AG04449 (cell line): Measurements from ENCODE around the gene RAD51D.
"Not testable (repeated sequence)": the region's sequence is repeated elsewhere in the genome, so short reads cannot be mapped to it uniquely, and the experiment has no call there.

ENCODE experiments used
- CTCF ChIA-PET: fragments of 350-600 bp; formaldehyde crosslinking; extraction: SDS; loops from one replicate; lab custom pipeline; 2021; ENCODE audit warnings: antibody characterized with exemption; lab: Yijun Ruan, JAX
- POLR2A ChIA-PET: fragments of 400-600, 350-600 bp; formaldehyde crosslinking; extraction: SDS; loops from one replicate; lab custom pipeline; 2020; ENCODE audit warnings: antibody characterized with exemption, inconsistent platforms; lab: Yijun Ruan, JAX
- DNase-seq: peaks from one replicate; pipeline ENCODE4 v3.0.0-alpha.2; 2010; ENCODE audit warnings: low read depth, low spot score
- H3K4me3 ChIP-seq: 2 replicates; pipeline ENCODE4 v1.5.1; 2011; ENCODE audit warnings: low read depth, mild to moderate bottlenecking, control low read depth, low read length
- TF ChIP-seq, protein P1 (sequence below): IDR thresholded peaks from one replicate; pipeline ENCODE4 v1.5.1; 2011; ENCODE audit warnings: mild to moderate bottlenecking, moderate library complexity, low read length, control low read depth, inconsistent platforms; ENCODE audit not compliant: insufficient read depth; ENCODE audit errors: missing control alignments

The RAD51D gene

DNA sequence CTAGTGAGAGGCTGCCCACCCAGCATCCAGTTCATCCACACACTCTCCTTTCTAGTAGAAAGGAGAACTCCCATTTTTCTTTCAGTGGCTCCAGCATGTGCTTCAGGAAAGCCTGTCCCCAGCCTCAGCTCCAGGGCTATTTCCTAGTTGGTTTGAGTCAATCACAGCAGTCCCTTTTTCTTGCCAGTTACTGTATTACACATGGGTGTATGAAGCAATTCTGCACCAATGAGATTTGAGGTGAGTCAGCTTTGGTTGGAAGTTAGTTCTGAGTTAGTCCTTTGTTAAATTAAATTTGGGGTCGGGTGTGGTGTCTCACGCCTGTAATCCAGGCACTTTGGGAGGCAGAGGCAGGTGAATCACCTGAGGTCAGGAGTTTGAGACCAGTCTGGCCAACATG, 24.8 kb downstream of the RAD51D start:
- TF ChIP-seq, protein P1, sequence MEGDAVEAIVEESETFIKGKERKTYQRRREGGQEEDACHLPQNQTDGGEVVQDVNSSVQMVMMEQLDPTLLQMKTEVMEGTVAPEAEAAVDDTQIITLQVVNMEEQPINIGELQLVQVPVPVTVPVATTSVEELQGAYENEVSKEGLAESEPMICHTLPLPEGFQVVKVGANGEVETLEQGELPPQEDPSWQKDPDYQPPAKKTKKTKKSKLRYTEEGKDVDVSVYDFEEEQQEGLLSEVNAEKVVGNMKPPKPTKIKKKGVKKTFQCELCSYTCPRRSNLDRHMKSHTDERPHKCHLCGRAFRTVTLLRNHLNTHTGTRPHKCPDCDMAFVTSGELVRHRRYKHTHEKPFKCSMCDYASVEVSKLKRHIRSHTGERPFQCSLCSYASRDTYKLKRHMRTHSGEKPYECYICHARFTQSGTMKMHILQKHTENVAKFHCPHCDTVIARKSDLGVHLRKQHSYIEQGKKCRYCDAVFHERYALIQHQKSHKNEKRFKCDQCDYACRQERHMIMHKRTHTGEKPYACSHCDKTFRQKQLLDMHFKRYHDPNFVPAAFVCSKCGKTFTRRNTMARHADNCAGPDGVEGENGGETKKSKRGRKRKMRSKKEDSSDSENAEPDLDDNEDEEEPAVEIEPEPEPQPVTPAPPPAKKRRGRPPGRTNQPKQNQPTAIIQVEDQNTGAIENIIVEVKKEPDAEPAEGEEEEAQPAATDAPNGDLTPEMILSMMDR, result no peak
- no peak overlapping the region for H3K4me3 ChIP-seq
- ChIA-PET POLR2A (interaction anchor here (0.7 kb wide), 1 partner anchor 10 kb away, joined by 3 read pairs; no protein-coding TSS in a partner anchor), CTCF (interaction anchor here (0.9 to 6.7 kb wide), 5 partner anchors 9 to 96 kb away, joined by 3 to 83 read pairs (median 5); partner anchors contain the start of gene RAD51D)
- DNase-seq, result peak; percentile 47

- CTCF ChIA-PET, result interaction anchor here (1.3 to 6.7 kb wide), 13 partner anchors 8 to 97 kb away, joined by 4 to 83 read pairs (median 10); partner anchors contain the start of gene RAD51D
- DNase-seq, POLR2A ChIA-PET, H3K4me3 ChIP-seq: not testable (repeated sequence)
Observed at GRCh38 chr17:35090707-35091106, 29.0 kb downstream of the RAD51D start.

GRCh38 chr17:35089586-35090296, 29.9 kb downstream of the RAD51D start:
- CTCF ChIA-PET, result interaction anchor here (0.7 to 6.7 kb wide), 53 partner anchors 7 to 547 kb away, joined by 3 to 83 read pairs (median 5); partner anchors contain the start of genes FNDC8, LIG3, NLE1 and RAD51D
- H3K4me3 ChIP-seq, result peak overlapping the region; percentile 53
- POLR2A ChIA-PET, result interaction anchor here (0.9 to 1.0 kb wide), 4 partner anchors 30 to 91 kb away, joined by 3 read pairs; partner anchors contain the start of gene RAD51D
- TF ChIP-seq, protein P1, result no peak
- DNase-seq, result no peak

DNA sequence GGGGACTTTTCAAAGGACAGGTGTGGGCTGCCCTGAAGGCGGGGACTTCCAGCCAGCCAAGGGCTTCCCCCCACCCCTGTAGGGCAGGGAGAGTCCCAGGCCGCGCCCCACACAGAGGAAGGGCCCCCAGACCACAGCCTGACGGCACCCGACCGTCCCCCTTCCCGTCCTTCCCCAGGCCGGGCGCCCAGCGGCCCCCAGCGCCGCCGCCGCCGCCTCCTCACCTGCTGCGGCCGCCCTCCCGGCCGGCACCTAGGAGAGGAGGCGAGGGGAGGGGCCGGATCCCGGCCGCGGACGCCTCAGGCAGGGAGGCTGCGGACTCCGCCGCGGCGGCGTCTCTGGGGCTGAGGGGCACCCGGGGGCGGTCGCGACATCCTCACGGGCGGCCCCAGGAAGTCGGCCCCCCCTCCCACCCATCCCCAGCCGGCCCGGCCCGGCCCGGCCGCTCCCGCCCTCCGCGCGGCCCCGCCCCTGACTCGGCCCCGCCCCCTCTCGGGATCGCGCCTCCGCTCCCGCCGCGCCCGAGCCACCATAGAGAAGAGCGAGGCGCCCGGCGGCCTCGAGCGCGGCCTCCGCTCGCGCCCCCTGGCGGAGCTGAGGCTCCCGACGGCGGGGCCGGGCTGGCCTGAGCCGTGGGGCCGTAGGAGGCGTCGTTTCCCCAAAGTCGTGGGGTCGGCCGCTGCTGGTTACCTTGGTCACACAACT, 30.6 kb downstream of the RAD51D start:
- peak overlapping the region; percentile 80 for H3K4me3 ChIP-seq
- CTCF ChIA-PET, result interaction anchor here (0.7 to 6.7 kb wide), 53 partner anchors 9 to 547 kb away, joined by 3 to 83 read pairs (median 5); partner anchors contain the start of genes FNDC8, LIG3, NLE1 and RAD51D
- DNase-seq, result no peak
- TF ChIP-seq, protein P1, result peak; percentile 86
- POLR2A ChIA-PET, result interaction anchor here (0.9 to 1.0 kb wide), 4 partner anchors 30 to 90 kb away, joined by 3 read pairs; partner anchors contain the start of gene RAD51D

DNA sequence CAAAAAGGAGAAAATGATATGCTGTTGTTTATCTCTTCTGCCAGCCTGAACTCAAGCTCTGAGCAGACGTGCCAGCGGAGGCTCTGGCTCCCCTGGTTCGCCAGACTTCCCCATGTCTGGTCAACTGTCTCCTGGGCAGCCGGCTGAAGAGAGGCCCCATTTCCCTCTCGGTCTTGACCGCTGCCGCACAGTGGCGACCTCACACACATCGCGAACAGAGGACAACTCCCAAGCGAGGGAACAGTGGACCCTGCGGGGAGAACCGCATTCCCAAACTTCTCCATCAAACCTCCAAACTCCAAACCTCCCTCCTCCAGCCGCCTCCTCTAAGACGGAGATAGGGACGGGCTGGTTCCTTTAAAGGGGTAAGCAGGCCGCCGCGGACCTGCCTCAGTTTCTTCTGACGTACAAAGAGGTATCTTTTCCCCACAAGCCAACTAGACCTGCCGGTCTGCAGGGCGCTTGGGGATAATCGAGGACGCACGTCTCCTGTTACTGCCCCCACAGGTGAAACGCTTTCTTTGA, 31.2 kb downstream of the RAD51D start:
- ChIA-PET CTCF (interaction anchor here (0.9 to 1.2 kb wide), 2 partner anchors 31 to 90 kb away, joined by 3 to 5 read pairs; partner anchors contain the start of gene RAD51D), POLR2A (no interaction called here)
- H3K4me3 ChIP-seq, result peak overlapping the region; percentile 80
- TF ChIP-seq, protein P1, result peak; percentile 7
- DNase-seq, result no peak

- ChIA-PET CTCF (interaction anchor here (0.6 to 1.2 kb wide), 3 partner anchors 25 to 89 kb away, joined by 3 to 5 read pairs (median 3); partner anchors contain the start of genes RAD51D and RFFL), POLR2A (no interaction called here)
- no peak for DNase-seq
- TF ChIP-seq, protein P1, result no peak
- peak overlapping the region; percentile 80 for H3K4me3 ChIP-seq
Observed at GRCh38 chr17:35087731-35088355, 31.8 kb downstream of the RAD51D start.
